Right lobe of liver (tissue), 6 donors: ENCODE results near the gene OR4D1. TPM values are rescaled to one million over a fixed set of nuclear protein-coding genes. Genes with fewer than 3 reads are reported as not detected.
A peak's percentile ranks its signal among the peaks of the same experiment; 100 is the strongest.

ENCODE experiments used
- ATAC-seq, 4 donors: fragments of 200-7000 bp; cut with Tn5 transposase; one replicate each; pipeline ENCODE4 v1.9.1; 2020; ENCODE audit warnings: mild to moderate bottlenecking in 4 of 4, moderate library complexity in 4 of 4
- DNase-seq, 3 donors: peaks; one replicate each; pipeline ENCODE4 v3.0.0-alpha.2; 2020
- H3K27ac ChIP-seq, 3 donors: fragments of 200-600 bp; one replicate each; pipeline ENCODE4 v1.8.0; 2022
- H3K27me3 ChIP-seq, 2 donors: fragments of 200-600 bp; one replicate each; pipeline ENCODE4 v1.8.0; 2022
- H3K36me3 ChIP-seq, 4 donors: fragments of 200-600 bp; sonication (generic) in 1 of 4; one replicate each; pipeline versions ENCODE4 v1.5.1 to v1.8.0; 2017 to 2022; ENCODE audit warnings: control low read depth in 1 of 4
- H3K4me1 ChIP-seq, 4 donors: fragments of 200-600 bp; sonication (generic) in 1 of 4; one replicate each; pipeline versions ENCODE4 v1.5.1 to v1.8.0; 2017 to 2022; ENCODE audit warnings: control low read depth in 1 of 4
- H3K4me3 ChIP-seq, 3 donors: fragments of 200-600 bp; one replicate each; pipeline ENCODE4 v1.8.0; 2022
- H3K9me3 ChIP-seq, 4 donors: fragments of 200-600 bp; sonication (generic) in 1 of 4; one replicate each; pipeline versions ENCODE4 v1.5.1 to v1.8.0; 2017 to 2022; ENCODE audit warnings: control low read depth in 1 of 4
- POLR2A ChIP-seq: fragments of 450-650 bp; IDR thresholded peaks from one replicate; pipeline ENCODE4 v1.6.1; 2017; ENCODE audit warnings: antibody characterized with exemption, mild to moderate bottlenecking
- whole genome bisulfite sequencing: methylation state at CpG from one replicate; pipeline ENCODE4 v1.1.6; 2018; ENCODE audit warnings: low coverage, low lambda C conversion rate; ENCODE audit not compliant: insufficient coverage; ENCODE audit errors: missing lambda C conversion rate; 5-methylcytosine and 5-hydroxymethylcytosine counted together
- intact Hi-C, 2 donors: fragments of 100-400 bp; cut with DNase I; formaldehyde crosslinking; loops; one replicate each; pipeline versions ENCODE4 v1.11.2 to v1.14.1; 2022
- total RNA-seq, 6 experiments: library from RNA; depleted of rRNA in 2 of 6; stranded (reverse); fragments of >200 nt in 2 of 6; fragmentation: NEBNext Ultra II Directional in 3 of 6; extraction: Animal tissue kit (Norgen Biotek cat#: 25700) in 3 of 6; gene quantifications; one replicate each; pipeline versions ENCODE4 v1.1.0 to v1.2.4, GENCODE V29; 2016 to 2023
- TF ChIP-seq, protein P1 (sequence below), 4 donors: fragments of 200-600 bp in 3 of 4; fragments of 450-650 bp in 1 of 4; IDR thresholded peaks; one replicate each; pipeline versions ENCODE4 v1.5.1 to v1.8.0; 2016 to 2022; ENCODE audit warnings: antibody characterized with exemption in 4 of 4, mild to moderate bottlenecking in 2 of 4
- donor health status: DM: no; HTN: yes; CAD: no.
- donor health status: DM: no; HTN: no; CAD: no.
- donor health status: DM: no; HTN: no; CAD: no.
- donor health status: DM: no; HTN: yes; CAD: no.
- donor health status: DM: no; HTN: yes; CAD: no.

Gene OR4D1
- total RNA-seq, 6 experiments from 2014 or later: not detected

DNA sequence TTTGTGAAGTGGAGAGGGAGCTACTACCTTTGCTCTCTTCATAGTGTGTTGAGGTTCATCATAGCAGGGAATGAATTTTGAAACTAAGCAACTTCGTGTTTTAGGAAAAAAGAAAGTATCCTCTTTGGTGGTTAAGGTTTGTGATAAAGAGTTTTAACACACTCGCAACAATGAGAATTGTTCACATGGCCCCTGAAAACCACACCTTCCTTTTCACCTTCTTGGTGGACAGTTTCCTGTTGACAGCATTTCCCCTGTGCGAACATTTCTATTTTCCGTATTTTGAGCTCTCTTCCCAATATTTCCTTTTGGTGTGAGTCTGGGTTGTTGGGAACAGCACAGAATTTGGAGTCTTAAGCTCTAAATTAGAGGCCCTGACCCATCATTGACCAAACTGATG lies 22.4 kb downstream of the OR4D1 start:
- DNase-seq (no peak), ATAC-seq (no peak)
- no peak for TF ChIP-seq POLR2A
- TF ChIP-seq, protein P1, sequence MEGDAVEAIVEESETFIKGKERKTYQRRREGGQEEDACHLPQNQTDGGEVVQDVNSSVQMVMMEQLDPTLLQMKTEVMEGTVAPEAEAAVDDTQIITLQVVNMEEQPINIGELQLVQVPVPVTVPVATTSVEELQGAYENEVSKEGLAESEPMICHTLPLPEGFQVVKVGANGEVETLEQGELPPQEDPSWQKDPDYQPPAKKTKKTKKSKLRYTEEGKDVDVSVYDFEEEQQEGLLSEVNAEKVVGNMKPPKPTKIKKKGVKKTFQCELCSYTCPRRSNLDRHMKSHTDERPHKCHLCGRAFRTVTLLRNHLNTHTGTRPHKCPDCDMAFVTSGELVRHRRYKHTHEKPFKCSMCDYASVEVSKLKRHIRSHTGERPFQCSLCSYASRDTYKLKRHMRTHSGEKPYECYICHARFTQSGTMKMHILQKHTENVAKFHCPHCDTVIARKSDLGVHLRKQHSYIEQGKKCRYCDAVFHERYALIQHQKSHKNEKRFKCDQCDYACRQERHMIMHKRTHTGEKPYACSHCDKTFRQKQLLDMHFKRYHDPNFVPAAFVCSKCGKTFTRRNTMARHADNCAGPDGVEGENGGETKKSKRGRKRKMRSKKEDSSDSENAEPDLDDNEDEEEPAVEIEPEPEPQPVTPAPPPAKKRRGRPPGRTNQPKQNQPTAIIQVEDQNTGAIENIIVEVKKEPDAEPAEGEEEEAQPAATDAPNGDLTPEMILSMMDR (IDR thresholded peaks at IDR 0.05): no peak
- no peaks in the 10 kb centered on the region for H3K27me3 ChIP-seq
- H3K4me3 ChIP-seq: no peak overlapping the region
- no peak overlapping the region for H3K27ac ChIP-seq
- no peaks in the 10 kb centered on the region for H3K4me1 ChIP-seq
- 27% methylated on average over 4 of the region's 4 CpGs for WGBS
- intact Hi-C loops: no loop called here
- H3K9me3 ChIP-seq: no peaks in the 10 kb centered on the region
- no peaks in the 10 kb centered on the region for H3K36me3 ChIP-seq

DNA sequence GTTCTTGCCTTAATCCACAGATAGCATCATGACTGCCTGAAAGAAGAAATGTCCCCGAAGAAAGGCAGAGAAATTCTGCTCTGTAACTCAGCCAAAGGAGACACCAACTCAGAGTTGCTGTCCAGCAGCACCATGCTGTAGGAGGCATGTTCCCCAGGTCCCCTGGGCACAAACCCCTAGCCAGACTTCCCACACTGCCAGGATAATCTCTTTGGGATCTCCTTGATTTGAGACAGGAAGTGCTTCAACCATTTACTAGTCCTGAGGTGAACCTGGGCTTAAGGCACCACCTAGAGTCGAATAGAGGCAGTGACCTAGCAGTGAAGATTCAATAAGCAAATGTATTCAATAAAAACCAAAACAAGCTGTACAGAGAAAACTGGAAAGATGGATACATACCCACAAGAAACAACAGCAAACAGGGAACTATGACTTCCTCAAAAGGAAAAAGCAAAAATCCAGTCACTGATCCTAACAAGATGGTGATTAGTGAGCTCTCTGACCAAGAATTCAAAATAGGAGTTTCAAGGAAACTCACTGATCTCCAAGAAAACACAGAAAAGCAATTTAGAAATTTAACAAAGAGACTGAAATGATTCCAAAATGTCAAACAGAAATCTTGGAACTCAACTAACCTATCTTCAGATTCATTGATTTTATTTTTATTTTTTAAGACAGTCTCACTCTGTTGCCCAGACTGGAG lies 24.3 kb downstream of the OR4D1 start:
- H3K9me3 ChIP-seq: no peaks in the 10 kb centered on the region
- intact Hi-C loops: no loop called here
- ATAC-seq (peak in 2 of 4 donors; percentile 29 to 31), DNase-seq (no peak)
- no peaks in the 10 kb centered on the region for H3K36me3 ChIP-seq
- TF ChIP-seq, protein P1 (IDR thresholded peaks at IDR 0.05): peak in 3 of 4 donors; percentile 10 to 37 (median 22)
- TF ChIP-seq POLR2A: no peak
- H3K4me3 ChIP-seq: no peak overlapping the region
- H3K27ac ChIP-seq: no peak overlapping the region
- no peaks in the 10 kb centered on the region for H3K27me3 ChIP-seq
- H3K4me1 ChIP-seq: no peaks in the 10 kb centered on the region
- 25% methylated on average over 2 of the region's 2 CpGs for WGBS

DNA sequence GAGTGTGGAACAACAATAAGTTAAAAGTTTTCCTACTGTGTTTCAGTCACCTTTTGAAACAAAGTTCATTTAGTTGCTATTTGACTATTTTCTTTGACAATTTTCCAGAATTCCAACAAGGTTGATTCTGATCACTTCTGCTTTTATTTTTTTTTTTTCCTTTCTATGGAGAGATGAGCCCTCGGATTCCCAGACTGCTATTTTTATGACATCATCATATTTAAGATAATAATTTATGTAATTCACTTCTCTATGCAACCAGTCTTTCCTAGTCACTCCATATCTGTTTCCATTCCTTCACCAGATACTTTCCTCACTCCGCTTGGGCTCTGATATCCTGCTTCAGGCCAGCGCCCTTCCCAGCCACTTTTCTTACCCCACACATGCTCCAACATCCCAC lies 26.7 kb downstream of the OR4D1 start:
- H3K27ac ChIP-seq: no peak overlapping the region
- intact Hi-C loops: no loop called here
- WGBS: 39% methylated on average over 3 of the region's 3 CpGs
- ATAC-seq (no peak), DNase-seq (no peak)
- H3K4me1 ChIP-seq: no peaks in the 10 kb centered on the region
- no peaks in the 10 kb centered on the region for H3K9me3 ChIP-seq
- H3K27me3 ChIP-seq: no peaks in the 10 kb centered on the region
- no peaks in the 10 kb centered on the region for H3K36me3 ChIP-seq
- no peak overlapping the region for H3K4me3 ChIP-seq
- TF ChIP-seq, protein P1 (IDR thresholded peaks at IDR 0.05): no peak
- no peak for TF ChIP-seq POLR2A

DNA sequence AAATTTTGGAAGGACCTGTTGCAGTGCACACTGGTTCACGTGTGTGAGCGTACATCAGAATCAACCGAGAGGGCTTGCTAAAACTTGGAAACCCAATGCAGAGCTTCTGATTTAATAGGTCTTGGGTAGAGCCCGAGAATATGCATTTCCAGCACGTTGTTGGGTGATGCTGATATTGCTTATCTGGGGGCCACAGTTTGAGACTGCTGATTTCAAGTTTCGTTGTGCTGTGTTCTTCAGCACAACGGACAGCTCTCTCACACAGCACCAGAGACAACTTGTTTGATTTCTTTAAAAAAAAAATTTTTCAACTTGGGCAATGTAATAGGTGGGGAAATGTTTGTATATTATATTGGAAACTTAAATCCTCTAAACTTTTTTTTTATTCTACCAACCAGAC lies 28.0 kb downstream of the OR4D1 start:
- intact Hi-C loops: no loop called here
- Histone ChIP-seq H3K9me3 (no peaks in the 10 kb centered on the region), H3K4me3 (no peak overlapping the region), H3K4me1 (no peaks in the 10 kb centered on the region), H3K36me3 (no peaks in the 10 kb centered on the region), H3K27me3 (no peaks in the 10 kb centered on the region), H3K27ac (no peak overlapping the region)
- TF ChIP-seq, protein P1 (IDR thresholded peaks at IDR 0.05): no peak
- no peak for TF ChIP-seq POLR2A
- WGBS: 32% methylated on average over 7 of the region's 7 CpGs
- DNase-seq (no peak), ATAC-seq (no peak)
